ENCODE measurements around the gene POU2F1.

The POU2F1 gene

GRCh38 chr1:167450843-167451242 is 230.2 kb downstream of the POU2F1 start:
- DNase-seq (ENCODE audit: low read depth) = no peak
- H3K4me3 ChIP-seq (ENCODE audit: low read depth, low read length) = no peak overlapping the region
- no peak for TF ChIP-seq CTCF (conservative IDR thresholded peaks at IDR 0.05; ENCODE audit: low read depth, low read length)

- no peak overlapping the region for H3K4me3 ChIP-seq (ENCODE audit: low read depth, low read length)
- no peak for DNase-seq (ENCODE audit: low read depth)
- no peak for TF ChIP-seq CTCF (conservative IDR thresholded peaks at IDR 0.05; ENCODE audit: low read depth, low read length)
Measured at GRCh38 chr1:167452483-167452882, 231.8 kb downstream of the POU2F1 start.

- TF ChIP-seq CTCF (conservative IDR thresholded peaks at IDR 0.05; ENCODE audit: low read depth, low read length) = no peak
- no peak for DNase-seq (ENCODE audit: low read depth)
- no peak overlapping the region for H3K4me3 ChIP-seq (ENCODE audit: low read depth, low read length)
Measured at GRCh38 chr1:167453123-167453522, 232.4 kb downstream of the POU2F1 start.

- H3K4me3 ChIP-seq (ENCODE audit: low read depth, low read length) = peak overlapping the region; percentile 72
- no peak for DNase-seq (ENCODE audit: low read depth)
- TF ChIP-seq CTCF (conservative IDR thresholded peaks at IDR 0.05; ENCODE audit: low read depth, low read length) = no peak
Measured at GRCh38 chr1:167454304-167454893, 233.7 kb downstream of the POU2F1 start.

GRCh38 chr1:167454894-167455785 is 234.5 kb downstream of the POU2F1 start:
- DNase-seq (ENCODE audit: low read depth) = peak; percentile 26
- no peak for TF ChIP-seq CTCF (conservative IDR thresholded peaks at IDR 0.05; ENCODE audit: low read depth, low read length)
- H3K4me3 ChIP-seq (ENCODE audit: low read depth, low read length) = peak overlapping the region; percentile 72

GRCh38 chr1:167455786-167456446 is 235.2 kb downstream of the POU2F1 start:
- peak; percentile 7 for DNase-seq (ENCODE audit: low read depth)
- TF ChIP-seq CTCF (conservative IDR thresholded peaks at IDR 0.05; ENCODE audit: low read depth, low read length) = no peak
- H3K4me3 ChIP-seq (ENCODE audit: low read depth, low read length) = peak overlapping the region; percentile 72
